GM12801 (cell line): ENCODE results near the gene LAYN.

Experiments
- CTCF ChIP-seq: IDR thresholded peaks from one replicate; pipeline ENCODE4 v1.5.1; 2011; ENCODE audit warnings: control low read depth; ENCODE audit not compliant: insufficient read length; ENCODE audit errors: extremely low read depth

Gene LAYN

GRCh38 chr11:111513240-111513605 is 27.3 kb upstream of the LAYN start:
- no peak for TF ChIP-seq CTCF

- no peak for TF ChIP-seq CTCF
Measured at GRCh38 chr11:111514216-111515031, 26.1 kb upstream of the LAYN start, which contains the start of gene HOATZ. Gene HOATZ, plus strand, starts transcription at chr11:111514778. Its CDS starts 7 bp downstream, at chr11:111514785.

- TF ChIP-seq CTCF: no peak
Measured at GRCh38 chr11:111515591-111515990, 24.9 kb upstream of the LAYN start.

- no peak for TF ChIP-seq CTCF
Measured at GRCh38 chr11:111518668-111519067, 21.9 kb upstream of the LAYN start.

- no peak for TF ChIP-seq CTCF
Measured at GRCh38 chr11:111520560-111520959, 20.0 kb upstream of the LAYN start.

GRCh38 chr11:111521135-111521534 is 19.4 kb upstream of the LAYN start:
- TF ChIP-seq CTCF: no peak

GRCh38 chr11:111522426-111522825 is 18.1 kb upstream of the LAYN start:
- TF ChIP-seq CTCF: no peak
